ENCODE results near the gene RGS14.
"Not testable (repeated sequence)": the region's sequence is repeated elsewhere in the genome, so short reads cannot be mapped to it uniquely, and the experiment has no call there.

The RGS14 gene

GRCh38 chr5:177420472-177420871, 62.7 kb downstream of the RGS14 start:
- not testable (repeated sequence) for H3K36me3 ChIP-seq (ENCODE audit: control insufficient read depth, insufficient read depth, low read length); H3K27me3 ChIP-seq (ENCODE audit: control insufficient read depth, insufficient read depth, low read length); H3K9me3 ChIP-seq (ENCODE audit: control insufficient read depth, insufficient read depth, low read length); H3K4me3 ChIP-seq (ENCODE audit: low read length); H3K27ac ChIP-seq (ENCODE audit: low read length); H3K4me1 ChIP-seq (ENCODE audit: control insufficient read depth, insufficient read depth, low read length); DNase-seq (ENCODE audit: low read depth, low spot score)
- WGBS (ENCODE audit: insufficient coverage, insufficient read length), result no CpG with 5 or more reads among the region's 7 CpGs

- WGBS (ENCODE audit: insufficient coverage, insufficient read length), result no CpG with 5 or more reads among the region's 6 CpGs
- no peaks in the 10 kb centered on the region for H3K27me3 ChIP-seq (ENCODE audit: control insufficient read depth, insufficient read depth, low read length)
- no peak overlapping the region for H3K27ac ChIP-seq (ENCODE audit: low read length)
- no peak for DNase-seq (ENCODE audit: low read depth, low spot score)
- no peaks in the 10 kb centered on the region for H3K36me3 ChIP-seq (ENCODE audit: control insufficient read depth, insufficient read depth, low read length)
- H3K9me3 ChIP-seq (ENCODE audit: control insufficient read depth, insufficient read depth, low read length), result no peaks in the 10 kb centered on the region
- H3K4me3 ChIP-seq (ENCODE audit: low read length), result no peak overlapping the region
- no peaks in the 10 kb centered on the region for H3K4me1 ChIP-seq (ENCODE audit: control insufficient read depth, insufficient read depth, low read length)
These were observed 63.5 kb downstream of the RGS14 start for GRCh38 chr5:177421062-177421798.

Measured in iPS DF 6.9 (cell line).